ENCODE results near the gene GPSM1.

DNA sequence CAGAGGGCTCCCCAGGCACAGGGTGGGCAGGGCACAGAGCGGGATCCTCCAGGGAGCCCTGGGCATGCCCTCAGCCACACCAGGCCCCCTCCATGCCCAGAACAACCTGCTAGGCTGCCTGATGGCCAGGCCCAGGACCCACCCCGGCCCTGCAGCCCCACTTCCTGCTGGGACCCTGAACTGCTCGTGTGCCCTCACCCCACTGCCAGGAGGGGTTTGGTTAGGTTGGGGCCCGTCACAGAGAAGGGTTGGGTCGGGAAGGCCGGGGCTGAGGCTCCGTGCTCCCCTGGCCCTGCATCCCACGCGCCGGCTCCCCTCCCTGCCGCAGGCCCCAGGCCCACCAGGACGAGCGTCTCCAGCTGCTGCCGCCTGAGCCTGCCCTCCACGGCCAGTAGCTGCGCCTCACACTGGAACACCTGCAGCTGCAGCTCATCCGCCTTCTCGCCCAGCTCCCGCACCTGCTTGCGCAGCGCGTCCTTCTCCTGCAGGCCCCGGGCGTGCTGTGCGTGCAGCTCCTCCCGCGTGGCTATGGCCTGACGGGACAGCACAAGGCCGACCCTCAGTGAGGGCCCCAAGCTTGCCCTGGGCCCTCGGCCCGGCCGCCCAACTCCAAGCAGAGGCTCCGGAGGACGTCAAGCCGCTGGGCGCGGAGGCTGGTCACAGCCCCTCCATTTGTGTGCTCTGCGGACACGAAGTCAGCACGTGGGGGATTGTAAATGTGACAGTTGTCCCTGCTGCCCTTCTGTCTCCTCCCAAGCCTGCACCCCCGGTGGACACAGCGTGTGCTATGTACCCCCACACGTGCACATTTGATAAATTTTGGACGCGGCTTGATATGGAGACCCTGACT lies 40.2 kb downstream of the GPSM1 start:
- TF ChIP-seq CTCF (IDR thresholded peaks at IDR 0.05) (no peak), POLR2A (IDR thresholded peaks at IDR 0.05) (no peak)
